Loucy (cell line): ENCODE results near the gene EME2.

ENCODE experiments used
- CTCF ChIP-seq: fragments of 200-600 bp; sonication (generic); conservative IDR thresholded peaks from 2 replicates; pipeline ENCODE4 v1.5.1; 2014; ENCODE audit warnings: mild to moderate bottlenecking, antibody characterized with exemption, low read length
- EZH2phosphoT487 ChIP-seq: fragments of 200-600 bp; IDR thresholded peaks from 2 replicates; pipeline ENCODE4 v1.6.1; 2018; ENCODE audit warnings: antibody characterized with exemption, mild to moderate bottlenecking, moderate library complexity, borderline replicate concordance

- TF ChIP-seq CTCF (no peak), EZH2phosphoT487 (no peak)
Observed at GRCh38 chr16:1788708-1789100, 16.1 kb downstream of the EME2 start.
